Fibroblast of skin of scalp (primary cell): ENCODE results near the gene ARHGAP24.
A peak's percentile ranks its signal among the peaks of the same experiment; 100 is the strongest.
"Not testable (repeated sequence)": the region's sequence is repeated elsewhere in the genome, so short reads cannot be mapped to it uniquely, and the experiment has no call there.

Source experiments
- DNase-seq: peaks from one replicate; pipeline ENCODE4 v3.0.0-alpha.2; 2013

ARHGAP24 gene

DNA sequence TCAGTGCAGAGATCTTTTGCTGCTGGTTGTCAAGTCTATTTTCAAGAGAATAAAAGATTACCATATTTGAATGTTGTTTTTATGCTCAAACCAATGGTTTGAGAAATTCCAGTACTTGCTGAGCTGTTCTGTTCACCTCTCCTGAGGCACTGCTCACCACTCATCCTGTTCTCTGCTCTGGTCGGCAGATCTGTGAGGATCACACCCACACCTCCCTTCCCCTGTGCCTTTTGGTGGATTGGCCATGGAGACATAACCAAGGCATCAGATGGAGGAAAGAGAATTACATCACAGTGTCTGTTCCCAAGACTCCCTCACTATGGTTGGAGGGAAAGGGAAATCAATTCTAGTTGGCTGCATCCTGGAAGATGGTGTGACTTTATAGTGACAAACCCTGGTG is 391.6 kb downstream of the ARHGAP24 start:
- no peak for DNase-seq

DNA sequence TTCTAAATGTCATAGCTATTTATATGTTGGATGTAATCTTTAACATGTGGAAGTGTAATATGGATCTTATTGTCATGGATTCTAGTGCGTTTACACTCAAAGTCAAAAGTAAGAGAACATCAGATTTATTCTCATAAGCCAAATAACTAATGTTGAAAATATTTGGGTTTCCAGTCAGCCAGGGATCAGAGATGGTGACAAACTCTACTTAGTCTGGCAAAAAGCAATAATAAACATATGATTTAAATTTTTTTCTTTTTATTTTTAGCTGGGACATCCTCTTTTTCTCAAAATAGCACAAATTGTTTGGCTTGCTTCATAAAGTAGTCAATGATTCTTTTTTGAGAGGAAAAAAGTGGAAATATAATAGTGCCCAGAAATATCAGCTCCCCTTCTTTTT is 392.3 kb downstream of the ARHGAP24 start:
- peak; percentile 59 for DNase-seq

DNA sequence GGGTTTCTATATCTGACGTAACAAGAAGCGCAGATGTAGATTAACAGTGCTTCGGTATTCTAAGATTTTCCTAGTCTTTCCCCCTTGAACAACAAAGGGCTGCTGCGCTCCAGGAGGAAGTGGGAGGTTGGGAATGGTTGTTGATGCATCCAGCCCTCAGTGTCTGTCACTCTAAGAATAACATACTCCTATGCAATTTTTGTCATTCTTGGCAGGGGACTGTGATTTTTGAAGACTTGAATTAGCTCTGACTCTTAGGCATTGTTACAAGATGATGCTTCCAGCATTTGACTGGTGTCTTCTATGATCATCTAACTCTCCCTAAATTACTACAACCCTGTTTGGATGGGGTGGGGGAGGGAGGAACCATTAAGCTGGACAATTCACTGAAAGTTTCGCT is 394.2 kb downstream of the ARHGAP24 start:
- DNase-seq: peak; percentile 68

DNA sequence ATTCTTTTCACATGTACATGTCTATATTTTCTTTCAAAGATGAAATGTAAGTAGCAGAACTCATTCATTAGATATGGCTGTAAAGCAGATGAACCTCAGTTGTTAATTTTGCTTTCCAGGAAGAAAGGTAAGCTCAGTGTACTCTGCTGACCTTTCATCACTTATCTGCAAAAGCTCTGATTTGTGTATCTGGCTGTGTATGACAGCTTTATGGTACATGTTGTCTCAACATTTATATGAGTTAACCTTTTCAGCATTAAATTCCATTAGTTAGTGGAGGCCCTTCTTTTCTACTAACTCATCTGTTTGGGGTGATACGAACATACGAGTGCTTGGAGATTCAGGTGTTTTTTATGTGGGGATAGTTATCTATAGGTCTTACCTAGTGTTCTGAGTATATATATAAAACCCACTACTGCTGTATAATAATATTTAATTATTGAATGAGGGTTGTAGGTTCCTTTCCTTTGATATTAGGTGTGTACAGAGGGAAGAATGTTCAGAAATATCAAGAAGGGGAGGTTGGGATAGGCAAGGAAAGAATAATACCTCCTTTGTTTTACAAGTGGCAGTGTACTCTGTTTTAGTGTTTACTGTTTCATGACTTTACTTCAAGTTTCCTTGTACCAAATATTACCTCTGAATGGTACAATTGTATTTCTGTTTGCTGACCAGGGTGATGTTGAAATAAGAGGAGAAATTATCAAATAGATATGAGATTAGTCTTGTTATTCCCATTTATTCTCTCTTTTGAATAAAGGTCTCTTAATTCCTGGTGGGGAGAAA is 395.5 kb downstream of the ARHGAP24 start:
- no peak for DNase-seq

DNA sequence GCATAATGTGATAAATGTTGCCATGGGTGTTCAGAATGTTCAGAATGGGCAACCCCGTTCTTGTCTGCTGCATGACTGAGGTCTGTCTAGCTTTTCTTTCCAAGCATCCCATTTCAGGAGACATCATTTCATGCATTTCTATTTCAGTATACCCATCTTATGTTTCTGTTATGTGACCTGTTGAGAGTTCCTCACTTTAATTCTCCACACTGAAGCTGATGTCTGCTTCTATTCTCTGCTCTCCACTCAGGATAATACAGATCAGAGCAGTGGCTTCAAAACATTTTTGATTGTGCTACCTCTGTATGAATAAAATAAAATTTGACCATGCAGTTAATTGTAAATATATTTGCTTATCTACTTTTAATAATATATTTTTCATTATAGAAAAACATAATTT is 398.6 kb downstream of the ARHGAP24 start:
- no peak for DNase-seq

DNA sequence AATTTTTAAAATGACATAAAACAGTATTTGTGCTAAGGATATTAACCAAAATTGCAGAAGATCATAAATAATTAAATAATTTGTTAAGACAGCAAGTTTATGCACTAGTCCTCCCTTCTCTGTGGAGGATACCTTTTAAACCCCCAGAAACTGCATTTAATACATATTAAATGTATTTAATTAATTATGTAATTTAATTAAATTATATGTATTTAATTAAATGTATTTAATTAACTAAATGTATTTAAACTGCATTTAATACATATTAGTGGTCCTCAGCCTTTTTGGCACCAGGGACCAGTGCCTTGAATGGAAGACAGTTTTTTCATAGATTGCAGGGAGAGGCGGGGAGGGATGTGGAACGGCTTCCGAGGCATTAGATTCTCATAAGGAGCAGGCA is 404.6 kb downstream of the ARHGAP24 start:
- DNase-seq: no peak

DNA sequence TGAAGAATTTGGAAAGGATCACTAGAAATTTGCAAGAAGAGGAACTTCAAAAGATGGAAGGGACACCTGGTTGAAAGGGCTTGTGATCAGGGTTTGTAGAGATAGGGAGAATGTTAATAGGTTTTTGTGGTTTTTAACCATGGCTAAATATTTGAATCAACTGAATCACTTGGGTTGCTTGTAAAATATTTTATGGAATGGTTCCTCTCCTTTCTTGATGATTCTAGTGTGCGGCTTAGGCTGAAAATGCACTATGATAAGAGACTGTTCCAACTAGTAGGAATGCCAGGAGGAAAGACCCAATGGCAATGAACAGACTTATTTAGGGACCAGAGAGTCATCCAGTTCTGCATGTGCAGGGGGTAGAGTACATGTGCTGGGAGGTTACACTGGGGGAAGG is 408.2 kb downstream of the ARHGAP24 start:
- no peak for DNase-seq

DNA sequence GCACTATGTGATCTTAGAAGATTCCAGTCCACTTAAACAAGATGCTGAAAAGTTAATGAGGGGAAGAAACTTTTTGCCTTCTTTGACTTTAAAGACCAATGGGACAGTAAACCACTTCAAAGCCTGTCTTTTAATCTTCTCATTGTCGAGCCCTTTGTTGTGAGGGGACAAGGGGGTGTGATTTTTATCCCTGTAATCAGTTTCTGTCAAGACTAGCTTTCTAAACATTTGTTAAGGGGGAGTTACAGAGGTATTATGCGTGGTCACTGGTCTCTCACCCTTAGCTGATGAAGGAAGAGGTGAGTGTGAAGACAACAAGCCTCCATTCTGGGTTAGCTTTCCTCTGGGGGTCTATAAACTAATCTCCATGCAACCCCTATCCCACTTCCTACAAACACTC is 409.3 kb downstream of the ARHGAP24 start:
- no peak for DNase-seq

DNA sequence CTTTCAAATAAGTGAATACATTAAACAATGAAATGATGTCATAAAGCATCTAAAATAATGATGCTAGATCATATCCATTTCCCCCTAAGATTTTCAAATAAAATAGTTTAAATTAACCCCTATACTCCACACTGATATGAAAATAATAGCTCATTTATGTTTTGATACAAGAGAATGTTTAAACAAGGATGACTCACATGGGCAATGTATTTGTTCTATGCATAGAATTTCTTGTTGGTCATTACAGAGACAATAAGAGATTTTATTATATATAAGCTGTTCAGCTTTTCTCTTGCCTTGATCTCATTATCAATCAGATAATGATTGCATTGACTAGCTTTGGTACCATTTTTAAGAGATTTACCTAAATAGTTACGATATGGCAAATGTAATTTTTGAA is 411.7 kb downstream of the ARHGAP24 start:
- peak; percentile 22 for DNase-seq

DNA sequence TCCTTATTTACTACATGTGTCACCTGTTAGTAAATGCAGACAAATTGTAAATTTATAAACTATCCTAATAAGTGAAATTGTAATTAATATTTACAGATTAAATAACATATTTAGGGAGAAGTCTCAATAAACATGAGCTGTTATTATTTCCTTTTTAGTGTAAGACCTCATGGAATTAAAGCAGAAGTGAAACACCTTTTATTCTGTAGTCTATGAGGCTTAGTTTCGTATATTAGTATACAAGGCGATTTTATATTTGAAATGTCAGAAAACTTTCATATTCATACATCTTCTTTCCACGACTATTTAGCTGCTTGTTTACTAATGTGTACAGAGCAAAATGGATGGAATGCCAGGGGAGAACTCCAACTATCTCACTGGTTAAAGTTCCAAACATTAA is 414.4 kb downstream of the ARHGAP24 start:
- no peak for DNase-seq

DNA sequence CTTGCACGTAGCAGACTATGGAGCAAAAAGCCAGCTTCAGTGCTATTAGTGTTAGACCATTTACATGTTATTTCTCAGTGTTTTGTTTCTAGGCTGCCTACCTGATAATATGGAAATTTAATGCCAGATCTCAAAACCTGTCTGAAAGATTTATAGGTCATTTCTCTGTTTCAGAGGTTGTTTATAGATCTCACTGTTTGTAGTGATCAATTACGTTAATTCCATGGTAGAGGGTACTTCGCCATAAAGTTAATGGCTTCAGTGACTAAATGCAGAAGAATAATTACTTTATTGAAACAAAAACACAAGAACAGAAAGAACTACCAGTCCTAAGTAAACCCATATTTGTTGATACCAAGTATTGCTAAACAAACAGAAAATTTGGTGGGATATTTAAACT is 420.8 kb downstream of the ARHGAP24 start:
- DNase-seq: no peak

DNA sequence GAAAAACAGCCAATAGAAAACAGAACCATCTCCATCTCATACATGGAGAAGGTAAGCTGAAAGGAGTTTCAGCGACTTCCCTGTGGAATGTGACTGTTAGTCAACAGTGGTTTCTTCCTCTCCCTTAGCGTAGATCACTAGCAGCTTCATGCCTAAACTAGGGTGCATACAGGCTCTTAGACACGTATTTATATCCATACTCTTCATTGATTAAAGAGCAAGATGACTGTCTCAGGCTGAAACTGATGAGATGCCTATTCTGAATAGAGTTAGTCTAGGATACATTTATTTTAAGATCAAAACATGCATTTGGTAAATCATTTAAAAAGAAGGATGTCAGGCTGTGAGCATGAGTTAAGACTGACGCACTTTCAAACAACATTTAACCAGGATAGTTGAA is 423.3 kb downstream of the ARHGAP24 start:
- DNase-seq: no peak

DNA sequence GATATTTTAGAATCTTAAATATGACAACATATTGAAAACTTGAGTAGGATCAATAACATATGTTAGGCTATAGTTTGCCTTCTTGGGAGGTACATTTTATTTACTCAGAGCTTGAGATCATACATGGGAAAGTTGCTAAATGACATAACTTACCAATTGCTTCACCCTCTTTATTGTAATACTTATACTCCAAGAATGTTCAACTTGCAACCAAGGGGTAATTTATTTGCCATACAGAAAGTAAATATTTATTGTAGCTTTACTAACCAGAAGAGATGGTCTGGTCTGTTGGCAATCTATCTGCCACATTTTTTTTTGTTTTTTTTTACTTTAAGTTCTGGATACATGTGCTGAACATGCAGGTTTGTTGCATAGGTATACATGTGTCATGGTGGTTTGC is 426.6 kb downstream of the ARHGAP24 start:
- DNase-seq: peak; percentile 38

DNA sequence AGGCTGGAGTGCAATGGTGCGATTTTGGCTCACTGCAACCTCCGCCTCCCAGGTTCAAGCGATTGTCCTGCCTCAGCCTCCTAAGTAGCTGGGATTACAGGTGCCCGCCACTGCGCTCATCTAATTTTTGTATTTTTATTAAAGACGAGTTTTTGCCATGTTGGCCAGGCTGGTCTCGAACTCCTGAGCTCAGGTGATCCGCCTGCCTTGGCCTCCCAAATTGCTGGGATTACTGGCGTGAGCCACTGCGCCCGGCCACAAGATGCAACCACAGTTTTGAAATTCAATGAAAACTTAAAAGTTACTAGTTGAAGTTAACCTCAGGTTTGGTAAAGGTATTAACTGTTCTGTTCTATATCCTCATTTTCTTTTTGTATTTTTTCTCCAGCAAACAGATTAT is 427.7 kb downstream of the ARHGAP24 start:
- not testable (repeated sequence) for DNase-seq

DNA sequence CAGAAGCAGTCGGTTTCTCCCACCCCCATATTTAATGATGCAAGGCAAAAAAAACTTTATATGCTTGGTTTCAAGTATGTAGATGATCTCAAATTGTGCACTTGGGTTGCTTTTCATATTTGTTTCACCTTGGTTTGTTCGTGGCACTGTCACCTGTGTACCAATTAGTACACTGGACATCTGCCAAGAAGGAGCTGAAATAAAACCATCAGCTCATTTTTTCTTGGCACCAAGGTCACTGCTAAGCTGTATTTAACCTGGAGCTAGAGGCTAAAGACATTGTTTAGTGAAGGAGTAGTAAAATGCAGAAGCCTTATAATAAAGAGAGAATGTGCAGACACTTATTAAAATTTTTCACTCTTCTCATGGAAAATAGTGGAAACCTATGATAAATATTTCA is 430.8 kb downstream of the ARHGAP24 start:
- no peak for DNase-seq

DNA sequence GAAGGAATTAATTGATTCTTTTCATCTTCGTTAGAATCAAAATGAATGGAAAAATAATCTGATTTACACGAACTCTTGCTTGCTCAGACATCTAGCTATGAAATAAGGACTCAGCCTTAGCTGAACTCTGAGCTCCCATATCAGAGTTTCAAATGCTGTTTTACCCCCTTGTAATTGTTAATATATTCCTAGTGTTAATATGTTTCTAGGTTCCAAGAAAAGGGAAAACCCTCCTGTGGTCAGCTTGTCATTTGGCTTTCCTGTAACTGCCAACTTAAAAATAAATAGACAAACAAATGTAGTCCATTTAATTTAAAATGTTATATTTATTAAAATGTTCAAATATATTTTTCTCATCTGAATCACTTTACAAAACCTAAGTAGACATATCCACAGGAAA is 432.1 kb downstream of the ARHGAP24 start:
- DNase-seq: no peak

DNA sequence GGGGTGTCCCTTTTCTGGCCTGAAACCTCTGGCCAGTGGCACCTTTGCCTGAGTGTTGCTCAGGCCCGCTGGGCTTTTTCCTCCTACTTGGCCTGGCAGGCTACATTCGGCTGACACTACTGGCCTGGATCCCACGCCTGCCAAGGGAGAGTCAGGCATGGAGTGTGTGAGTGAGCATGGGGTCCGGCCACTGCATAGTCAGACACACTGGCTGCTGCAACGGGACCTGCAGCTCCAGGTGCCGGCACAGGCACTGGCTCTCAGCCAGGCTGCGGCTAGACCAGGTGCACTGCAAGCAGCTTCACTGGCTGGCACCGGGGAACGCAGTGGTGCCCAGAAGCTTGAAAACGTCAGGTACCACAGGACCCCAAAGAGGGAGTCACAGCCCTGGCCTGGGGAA is 434.9 kb downstream of the ARHGAP24 start:
- no peak for DNase-seq

DNA sequence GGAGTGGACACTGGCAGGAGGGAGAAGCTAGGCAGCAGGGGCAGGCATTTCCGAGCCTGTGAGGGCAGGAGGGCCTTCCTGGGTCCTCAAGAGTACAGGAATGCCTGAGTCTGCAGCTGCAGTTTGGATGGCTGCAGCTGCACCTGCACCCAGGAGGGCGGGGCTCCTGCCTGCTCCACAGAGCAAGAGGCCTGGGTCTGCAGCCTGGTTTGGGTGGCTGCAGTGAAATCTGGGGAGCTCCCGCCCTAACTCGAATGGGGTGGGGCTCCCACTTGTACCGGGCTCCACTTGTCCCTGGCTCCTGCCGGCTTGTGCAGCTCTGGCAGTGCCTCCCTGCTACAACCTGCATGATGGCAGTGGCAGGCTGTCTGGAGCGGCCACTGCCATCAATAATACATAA is 436.0 kb downstream of the ARHGAP24 start:
- no peak for DNase-seq

DNA sequence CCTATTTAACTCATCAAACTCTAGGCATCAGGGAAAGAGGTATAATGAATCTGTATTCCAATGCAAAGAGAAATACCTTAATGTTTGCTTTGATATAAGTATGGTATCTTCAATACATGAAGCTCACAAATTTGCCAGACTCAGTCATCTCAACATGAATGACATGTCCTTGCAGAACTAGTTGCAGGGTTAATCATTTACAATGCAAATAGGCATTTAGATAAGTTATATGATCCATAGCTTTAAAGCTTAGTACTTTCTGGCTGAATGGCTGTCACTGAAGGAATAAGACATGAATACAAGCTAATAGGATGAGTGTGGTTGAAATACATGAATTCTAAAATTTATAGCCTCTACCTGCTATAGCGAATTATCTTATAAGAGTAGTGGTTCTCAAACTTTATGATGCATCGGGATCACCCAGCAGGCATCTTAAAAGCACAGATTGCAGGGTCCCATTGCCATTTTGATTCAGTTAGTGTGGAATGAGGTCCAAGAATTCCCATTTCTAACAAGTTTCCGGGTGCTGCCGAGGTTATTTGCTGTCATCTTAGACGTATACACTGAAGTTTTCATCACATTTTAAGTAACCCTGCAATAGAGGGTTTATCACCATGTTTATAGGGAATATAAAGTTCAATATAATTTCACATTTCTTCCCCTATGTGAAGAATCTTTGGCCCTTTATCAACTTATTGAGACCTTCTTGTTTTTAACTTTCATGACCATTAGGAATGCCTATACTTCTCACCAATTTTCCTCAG is 439.2 kb downstream of the ARHGAP24 start:
- no peak for DNase-seq

DNA sequence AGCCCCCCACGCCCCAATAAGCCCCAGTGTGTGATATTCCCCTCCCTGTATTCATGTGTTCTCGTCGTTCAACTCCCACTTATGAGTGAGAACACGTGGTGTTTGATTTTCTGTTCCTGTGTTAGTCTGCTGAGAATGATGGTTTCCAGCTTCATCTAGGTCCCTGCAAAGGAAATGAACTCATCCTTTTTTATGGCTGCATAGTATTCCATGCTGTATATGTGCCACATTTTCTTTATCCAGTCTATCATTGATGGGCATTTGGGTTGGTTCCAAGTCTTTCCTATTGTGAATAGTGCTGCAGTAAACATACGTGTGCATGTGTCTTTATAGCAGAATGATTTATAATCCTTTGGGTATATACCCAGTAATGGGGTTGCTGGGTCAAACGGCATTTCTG is 440.6 kb downstream of the ARHGAP24 start:
- not testable (repeated sequence) for DNase-seq

DNA sequence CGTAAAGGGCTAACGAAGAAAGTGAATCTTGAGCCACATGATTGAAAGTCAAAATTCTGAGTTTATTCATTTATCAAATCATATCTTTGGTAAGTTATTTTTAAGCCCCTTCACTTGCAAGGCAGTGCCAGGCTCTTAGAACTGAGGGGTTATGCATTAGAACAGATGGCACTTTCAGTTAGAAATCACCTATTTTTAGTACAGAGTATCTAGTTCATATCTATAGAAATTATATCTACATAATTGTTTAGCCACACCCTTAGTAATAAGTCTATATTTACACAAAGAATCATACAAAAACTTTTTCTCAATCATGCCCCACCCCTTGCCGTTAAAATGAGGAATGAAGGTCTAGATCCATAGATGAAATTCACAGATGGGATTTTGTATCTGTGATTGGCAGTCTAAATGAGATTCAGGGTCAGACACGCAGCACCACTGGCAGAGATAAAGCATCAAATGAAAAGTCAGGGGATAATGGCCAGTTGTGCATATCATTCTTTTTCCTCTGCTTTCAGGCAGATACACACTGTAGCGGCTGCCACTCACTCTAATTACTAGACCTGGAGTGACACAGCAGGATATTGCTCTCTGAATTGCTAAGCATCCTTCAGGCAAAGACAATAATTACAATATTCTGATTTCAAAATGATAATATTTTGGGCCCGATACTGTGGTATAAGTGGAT is 444.4 kb downstream of the ARHGAP24 start:
- DNase-seq: no peak

DNA sequence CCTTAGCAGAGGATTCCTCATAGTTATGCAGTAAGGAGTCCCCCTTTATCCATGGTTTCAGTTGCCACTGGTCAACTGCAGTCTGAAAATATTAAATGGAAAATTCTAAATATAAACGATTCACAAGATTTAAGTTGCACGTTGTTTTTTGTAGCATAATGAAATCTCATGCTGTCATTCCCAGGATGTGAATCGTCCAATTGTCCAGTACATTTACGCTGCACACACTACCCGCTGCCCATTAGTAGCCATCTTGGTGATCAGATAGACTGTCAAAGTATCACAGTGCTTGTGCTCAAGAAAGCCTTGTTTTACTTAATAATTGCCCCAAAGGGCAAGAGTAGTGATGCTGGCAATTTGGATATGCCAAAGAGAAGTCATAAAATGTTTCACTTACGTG is 450.1 kb downstream of the ARHGAP24 start:
- DNase-seq: no peak

DNA sequence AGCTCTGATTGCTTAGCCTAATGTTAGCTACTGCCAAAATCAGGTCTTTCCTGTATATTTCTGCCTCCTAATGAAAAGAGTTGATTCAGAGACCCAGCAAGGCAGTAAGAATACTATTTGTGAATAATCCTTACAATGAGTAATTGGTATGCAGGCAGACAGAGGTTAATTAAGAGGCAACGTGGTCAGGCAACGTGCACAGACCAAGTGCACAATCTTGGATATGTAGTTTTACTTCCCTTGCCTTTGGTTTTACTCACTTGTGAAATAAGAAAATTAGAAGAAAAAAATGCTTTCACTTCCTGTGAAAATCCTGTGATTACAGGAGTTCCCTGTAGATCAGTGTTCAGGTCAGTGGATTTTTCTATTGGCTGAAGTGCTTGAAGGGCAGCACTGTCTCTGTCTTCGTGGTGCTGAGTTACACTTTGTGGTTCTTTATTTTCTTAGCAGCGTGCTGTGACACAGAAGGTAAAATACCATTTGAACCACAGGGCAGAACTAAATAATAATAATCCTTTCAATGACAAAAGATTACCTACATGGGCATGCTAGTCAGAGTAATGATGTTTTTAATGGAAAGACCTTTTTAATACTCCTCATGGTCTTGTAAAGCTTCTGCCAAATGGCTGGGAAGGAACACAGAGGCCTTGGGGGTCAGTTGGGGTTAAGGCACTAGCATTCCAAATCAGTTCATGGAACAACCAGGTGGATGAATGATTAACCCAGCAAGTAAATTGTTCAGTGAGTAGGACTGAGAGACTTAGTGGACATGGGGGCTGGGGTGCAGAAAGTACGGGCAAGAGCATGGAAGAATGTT is 454.0 kb downstream of the ARHGAP24 start:
- DNase-seq: peak; percentile 39
